Measurements from ENCODE around the gene RAMP3. TPM values are rescaled to one million over a fixed set of nuclear protein-coding genes. Genes with fewer than 3 reads are reported as not detected.

Gene RAMP3
- total RNA-seq, 5 donors from 2014 or later (not counting 1 experiment from before 2014, with no cell fraction given): 0.19 to 0.63 (median 0.45) TPM; not detected in 1

- no peak overlapping the region for H3K4me3 ChIP-seq (ENCODE audit: control insufficient read depth in 1 of 2, extremely low read depth in 1 of 2, low read length in 1 of 2)
- H3K9me3 Mint-ChIP-seq: no peaks in the 10 kb centered on the region
- H3K9me3 ChIP-seq: no peaks in the 10 kb centered on the region
- ATAC-seq (replicated peaks in 1 of 4) (no peak), DNase-seq (no peak)
- peaks cover 0 to 9% of the 10 kb centered on the region in 2 experiments for H3K27me3 ChIP-seq (replicated peaks in 1 of 2; ENCODE audit: control insufficient read depth in 2 of 2, extremely low read depth in 1 of 2, insufficient read depth in 2 of 2, low read length in 1 of 2)
- peaks cover 8 to 11% of the 10 kb centered on the region in 2 donors for H3K27me3 Mint-ChIP-seq
- no peak overlapping the region for H3K27ac ChIP-seq (ENCODE audit: low read length)
- ChIA-PET POLR2A (interaction anchor here in 1 of 2 donors (0.6 kb wide), 1 partner anchor 280 kb away, joined by 3 read pairs; no protein-coding TSS in a partner anchor), CTCF (interaction anchor here (0.7 kb wide), 2 partner anchors 23 to 231 kb away, joined by 3 read pairs; no protein-coding TSS in a partner anchor)
- no peak overlapping the region for H3K27ac Mint-ChIP-seq
- H3K4me1 ChIP-seq (ENCODE audit: control insufficient read depth in 1 of 2, extremely low read depth in 1 of 2, insufficient read depth in 2 of 2, low read length in 2 of 2): peaks cover 5 to 24% of the 10 kb centered on the region in 2 experiments
- no peaks in the 10 kb centered on the region for H3K36me3 ChIP-seq (ENCODE audit: control insufficient read depth in 2 of 2, extremely low read depth in 1 of 2, insufficient read depth in 1 of 2, low read length in 1 of 2)
- peaks cover 22 to 23% (median 23%) of the 10 kb centered on the region in 3 donors for H3K4me1 Mint-ChIP-seq
- H3K4me3 Mint-ChIP-seq: no peak overlapping the region
- H3K36me3 Mint-ChIP-seq: no peaks in the 10 kb centered on the region
Measured at GRCh38 chr7:45114926-45115325, 42.7 kb upstream of the RAMP3 start.

- WGBS (ENCODE audit: insufficient coverage): no CpG with 5 or more reads among the region's 1 CpG
- Histone ChIP-seq H3K36me3 (ENCODE audit: control insufficient read depth in 2 of 2, extremely low read depth in 1 of 2, insufficient read depth in 1 of 2, low read length in 1 of 2) (no peaks in the 10 kb centered on the region), H3K27ac (ENCODE audit: low read length) (no peak overlapping the region), H3K27me3 (replicated peaks in 1 of 2; ENCODE audit: control insufficient read depth in 2 of 2, extremely low read depth in 1 of 2, insufficient read depth in 2 of 2, low read length in 1 of 2) (peaks cover 0 to 9% of the 10 kb centered on the region in 2 experiments), H3K9me3 (no peaks in the 10 kb centered on the region), H3K4me3 (ENCODE audit: control insufficient read depth in 1 of 2, extremely low read depth in 1 of 2, low read length in 1 of 2) (no peak overlapping the region), H3K4me1 (ENCODE audit: control insufficient read depth in 1 of 2, extremely low read depth in 1 of 2, insufficient read depth in 2 of 2, low read length in 2 of 2) (peaks cover 0 to 12% of the 10 kb centered on the region in 2 experiments)
- H3K36me3 Mint-ChIP-seq: no peaks in the 10 kb centered on the region
- DNase-seq (no peak), ATAC-seq (replicated peaks in 1 of 4) (no peak)
- no peaks in the 10 kb centered on the region for H3K9me3 Mint-ChIP-seq
- no peak overlapping the region for H3K4me3 Mint-ChIP-seq
- CTCF ChIA-PET: no interaction called here
- peaks cover 8 to 11% of the 10 kb centered on the region in 2 donors for H3K27me3 Mint-ChIP-seq
- no peak overlapping the region for H3K27ac Mint-ChIP-seq
- peaks cover 12 to 16% (median 14%) of the 10 kb centered on the region in 3 donors for H3K4me1 Mint-ChIP-seq
- POLR2A ChIA-PET: no interaction called here
Measured at GRCh38 chr7:45116048-45116447, 41.5 kb upstream of the RAMP3 start.

- peaks cover 8 to 11% of the 10 kb centered on the region in 2 donors for H3K27me3 Mint-ChIP-seq
- H3K27ac Mint-ChIP-seq: no peak overlapping the region
- H3K36me3 Mint-ChIP-seq: no peaks in the 10 kb centered on the region
- no peak overlapping the region for H3K4me3 Mint-ChIP-seq
- CTCF ChIA-PET: interaction anchor here (0.6 to 0.9 kb wide), 4 partner anchors 11 to 258 kb away, joined by 3 to 5 read pairs (median 4); no protein-coding TSS in a partner anchor
- ATAC-seq (replicated peaks in 1 of 4) (no peak), DNase-seq (no peak)
- H3K27ac ChIP-seq (ENCODE audit: low read length): no peak overlapping the region
- POLR2A ChIA-PET: interaction anchor here in 1 of 2 donors (0.5 kb wide), 1 partner anchor 206 kb away, joined by 4 read pairs; no protein-coding TSS in a partner anchor
- WGBS (ENCODE audit: insufficient coverage): 42% methylated on average over 2 of the region's 4 CpGs
- peaks cover 4 to 9% (median 8%) of the 10 kb centered on the region in 3 donors for H3K4me1 Mint-ChIP-seq
- H3K9me3 Mint-ChIP-seq: no peaks in the 10 kb centered on the region
- H3K9me3 ChIP-seq: no peaks in the 10 kb centered on the region
- no peak overlapping the region for H3K4me3 ChIP-seq (ENCODE audit: control insufficient read depth in 1 of 2, extremely low read depth in 1 of 2, low read length in 1 of 2)
- peaks cover 0 to 9% of the 10 kb centered on the region in 2 experiments for H3K27me3 ChIP-seq (replicated peaks in 1 of 2; ENCODE audit: control insufficient read depth in 2 of 2, extremely low read depth in 1 of 2, insufficient read depth in 2 of 2, low read length in 1 of 2)
- no peaks in the 10 kb centered on the region for H3K36me3 ChIP-seq (ENCODE audit: control insufficient read depth in 2 of 2, extremely low read depth in 1 of 2, insufficient read depth in 1 of 2, low read length in 1 of 2)
- H3K4me1 ChIP-seq (ENCODE audit: control insufficient read depth in 1 of 2, extremely low read depth in 1 of 2, insufficient read depth in 2 of 2, low read length in 2 of 2): peaks cover 0 to 13% of the 10 kb centered on the region in 2 experiments
Measured at GRCh38 chr7:45117582-45117981, 40.0 kb upstream of the RAMP3 start.

- POLR2A ChIA-PET: no interaction called here
- Histone ChIP-seq H3K36me3 (ENCODE audit: control insufficient read depth in 2 of 2, extremely low read depth in 1 of 2, insufficient read depth in 1 of 2, low read length in 1 of 2) (no peaks in the 10 kb centered on the region), H3K27me3 (replicated peaks in 1 of 2; ENCODE audit: control insufficient read depth in 2 of 2, extremely low read depth in 1 of 2, insufficient read depth in 2 of 2, low read length in 1 of 2) (peaks cover 0 to 9% of the 10 kb centered on the region in 2 experiments), H3K9me3 (no peaks in the 10 kb centered on the region), H3K4me3 (ENCODE audit: control insufficient read depth in 1 of 2, extremely low read depth in 1 of 2, low read length in 1 of 2) (no peak overlapping the region), H3K4me1 (ENCODE audit: control insufficient read depth in 1 of 2, extremely low read depth in 1 of 2, insufficient read depth in 2 of 2, low read length in 2 of 2) (peaks cover 0 to 20% of the 10 kb centered on the region in 2 experiments), H3K27ac (ENCODE audit: low read length) (no peak overlapping the region)
- Mint-ChIP-seq H3K4me3 (no peak overlapping the region), H3K27ac (no peak overlapping the region), H3K36me3 (no peaks in the 10 kb centered on the region), H3K9me3 (no peaks in the 10 kb centered on the region), H3K4me1 (peaks cover 9 to 15% (median 10%) of the 10 kb centered on the region in 3 donors), H3K27me3 (peaks cover 8 to 11% of the 10 kb centered on the region in 2 donors)
- CTCF ChIA-PET: interaction anchor here (0.6 to 0.9 kb wide), 4 partner anchors 10 to 259 kb away, joined by 3 to 5 read pairs (median 4); no protein-coding TSS in a partner anchor
- ATAC-seq (replicated peaks in 1 of 4): no peak
- DNase-seq: no peak
- WGBS (ENCODE audit: insufficient coverage): 45% methylated on average over 1 of the region's 4 CpGs
Measured at GRCh38 chr7:45118292-45118691, 39.3 kb upstream of the RAMP3 start.

- ChIA-PET CTCF (interaction anchor here in 1 of 2 donors (0.9 kb wide), 1 partner anchor 145 kb away, joined by 3 read pairs; no protein-coding TSS in a partner anchor), POLR2A (no interaction called here)
- no peak overlapping the region for H3K4me3 Mint-ChIP-seq
- no peaks in the 10 kb centered on the region for H3K9me3 Mint-ChIP-seq
- ATAC-seq (replicated peaks in 1 of 4) (no peak), DNase-seq (no peak)
- H3K4me1 Mint-ChIP-seq: peaks cover 14 to 20% (median 16%) of the 10 kb centered on the region in 3 donors
- H3K36me3 ChIP-seq (ENCODE audit: control insufficient read depth in 2 of 2, extremely low read depth in 1 of 2, insufficient read depth in 1 of 2, low read length in 1 of 2): no peaks in the 10 kb centered on the region
- H3K27me3 Mint-ChIP-seq: peaks cover 8 to 11% of the 10 kb centered on the region in 2 donors
- H3K36me3 Mint-ChIP-seq: no peaks in the 10 kb centered on the region
- no peaks in the 10 kb centered on the region for H3K9me3 ChIP-seq
- no CpG with 5 or more reads among the region's 3 CpGs for whole genome bisulfite sequencing (ENCODE audit: insufficient coverage)
- H3K4me3 ChIP-seq (ENCODE audit: control insufficient read depth in 1 of 2, extremely low read depth in 1 of 2, low read length in 1 of 2): no peak overlapping the region
- H3K27ac Mint-ChIP-seq: no peak overlapping the region
- H3K27ac ChIP-seq (ENCODE audit: low read length): no peak overlapping the region
- H3K27me3 ChIP-seq (replicated peaks in 1 of 2; ENCODE audit: control insufficient read depth in 2 of 2, extremely low read depth in 1 of 2, insufficient read depth in 2 of 2, low read length in 1 of 2): peaks cover 0 to 9% of the 10 kb centered on the region in 2 experiments
- H3K4me1 ChIP-seq (ENCODE audit: control insufficient read depth in 1 of 2, extremely low read depth in 1 of 2, insufficient read depth in 2 of 2, low read length in 2 of 2): peaks cover 0 to 26% of the 10 kb centered on the region in 2 experiments
Measured at GRCh38 chr7:45118889-45119331, 38.7 kb upstream of the RAMP3 start.

GRCh38 chr7:45119550-45119949 is 38.0 kb upstream of the RAMP3 start:
- Mint-ChIP-seq H3K4me1 (peaks cover 14 to 20% (median 18%) of the 10 kb centered on the region in 3 donors), H3K36me3 (no peaks in the 10 kb centered on the region), H3K4me3 (no peak overlapping the region), H3K27me3 (peaks cover 3 to 7% of the 10 kb centered on the region in 2 donors), H3K27ac (no peak overlapping the region), H3K9me3 (no peaks in the 10 kb centered on the region)
- ChIA-PET CTCF (no interaction called here), POLR2A (no interaction called here)
- H3K27ac ChIP-seq (ENCODE audit: low read length): no peak overlapping the region
- ATAC-seq (replicated peaks in 1 of 4): no peak
- no peaks in the 10 kb centered on the region for H3K9me3 ChIP-seq
- no peak overlapping the region for H3K4me3 ChIP-seq (ENCODE audit: control insufficient read depth in 1 of 2, extremely low read depth in 1 of 2, low read length in 1 of 2)
- no peak for DNase-seq
- no CpG with 5 or more reads among the region's 3 CpGs for WGBS (ENCODE audit: insufficient coverage)
- no peaks in the 10 kb centered on the region for H3K36me3 ChIP-seq (ENCODE audit: control insufficient read depth in 2 of 2, extremely low read depth in 1 of 2, insufficient read depth in 1 of 2, low read length in 1 of 2)
- H3K4me1 ChIP-seq (ENCODE audit: control insufficient read depth in 1 of 2, extremely low read depth in 1 of 2, insufficient read depth in 2 of 2, low read length in 2 of 2): peaks cover 0 to 32% of the 10 kb centered on the region in 2 experiments
- H3K27me3 ChIP-seq (replicated peaks in 1 of 2; ENCODE audit: control insufficient read depth in 2 of 2, extremely low read depth in 1 of 2, insufficient read depth in 2 of 2, low read length in 1 of 2): peaks cover 0 to 9% of the 10 kb centered on the region in 2 experiments

Measured in T-cell (primary cell).